Measurements from ENCODE around the gene PFDN2. TPM values are rescaled to one million over a fixed set of nuclear protein-coding genes. Genes with fewer than 3 reads are reported as not detected.

Gene PFDN2
- polyA plus RNA-seq, 1 of the 3 experiments (the other 2 are of a cell fraction), result 445 TPM

DNA sequence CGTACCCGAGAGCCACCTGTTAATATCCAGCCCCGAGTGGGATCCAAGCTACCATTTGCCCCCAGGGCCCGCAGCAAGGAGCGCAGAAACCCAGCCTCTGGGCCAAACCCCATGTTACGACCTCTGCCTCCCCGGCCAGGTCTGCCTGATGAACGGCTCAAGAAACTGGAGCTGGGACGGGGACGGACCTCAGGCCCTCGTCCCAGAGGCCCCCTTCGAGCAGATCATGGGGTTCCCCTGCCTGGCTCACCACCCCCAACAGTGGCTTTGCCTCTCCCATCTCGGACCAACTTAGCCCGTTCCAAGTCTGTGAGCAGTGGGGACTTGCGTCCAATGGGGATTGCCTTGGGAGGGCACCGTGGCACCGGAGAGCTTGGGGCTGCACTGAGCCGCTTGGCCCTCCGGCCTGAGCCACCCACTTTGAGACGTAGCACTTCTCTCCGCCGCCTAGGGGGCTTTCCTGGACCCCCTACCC, 42.9 kb upstream of the PFDN2 start:
- ChIA-PET CTCF (no interaction called here), POLR2A (interaction anchor here (0.6 kb wide), 1 partner anchor 65 kb away, joined by 3 read pairs; the partner anchor contains the start of gene TOMM40L)
- 97% methylated on average over 19 of the region's 22 CpGs for WGBS (ENCODE audit: low lambda C conversion rate)
- peaks cover 0 to 36% of the 10 kb centered on the region in 2 experiments; a peak in 2 of 4 replicates for H3K4me1 ChIP-seq (ENCODE audit: control insufficient read depth in 1 of 2, insufficient read depth in 2 of 2, low read depth in 1 of 2, low read length in 1 of 2)
- no peaks in the 10 kb centered on the region for H3K27me3 ChIP-seq (ENCODE audit: insufficient read depth)
- no peak overlapping the region for H3K9ac ChIP-seq
- H3K4me2 ChIP-seq, result peak overlapping the region; percentile 77
- no peaks in the 10 kb centered on the region for H3K9me2 ChIP-seq
- H3K79me2 ChIP-seq (ENCODE audit: insufficient read depth), result peaks cover 17% of the 10 kb centered on the region
- TF ChIP-seq MXI1 (IDR thresholded peaks at IDR 0.05; ENCODE audit: low read depth, low read length), result no peak
- TF ChIP-seq IRF3 (IDR thresholded peaks at IDR 0.05; ENCODE audit: low read depth, low read length), result no peak
- TF ChIP-seq, protein P1, sequence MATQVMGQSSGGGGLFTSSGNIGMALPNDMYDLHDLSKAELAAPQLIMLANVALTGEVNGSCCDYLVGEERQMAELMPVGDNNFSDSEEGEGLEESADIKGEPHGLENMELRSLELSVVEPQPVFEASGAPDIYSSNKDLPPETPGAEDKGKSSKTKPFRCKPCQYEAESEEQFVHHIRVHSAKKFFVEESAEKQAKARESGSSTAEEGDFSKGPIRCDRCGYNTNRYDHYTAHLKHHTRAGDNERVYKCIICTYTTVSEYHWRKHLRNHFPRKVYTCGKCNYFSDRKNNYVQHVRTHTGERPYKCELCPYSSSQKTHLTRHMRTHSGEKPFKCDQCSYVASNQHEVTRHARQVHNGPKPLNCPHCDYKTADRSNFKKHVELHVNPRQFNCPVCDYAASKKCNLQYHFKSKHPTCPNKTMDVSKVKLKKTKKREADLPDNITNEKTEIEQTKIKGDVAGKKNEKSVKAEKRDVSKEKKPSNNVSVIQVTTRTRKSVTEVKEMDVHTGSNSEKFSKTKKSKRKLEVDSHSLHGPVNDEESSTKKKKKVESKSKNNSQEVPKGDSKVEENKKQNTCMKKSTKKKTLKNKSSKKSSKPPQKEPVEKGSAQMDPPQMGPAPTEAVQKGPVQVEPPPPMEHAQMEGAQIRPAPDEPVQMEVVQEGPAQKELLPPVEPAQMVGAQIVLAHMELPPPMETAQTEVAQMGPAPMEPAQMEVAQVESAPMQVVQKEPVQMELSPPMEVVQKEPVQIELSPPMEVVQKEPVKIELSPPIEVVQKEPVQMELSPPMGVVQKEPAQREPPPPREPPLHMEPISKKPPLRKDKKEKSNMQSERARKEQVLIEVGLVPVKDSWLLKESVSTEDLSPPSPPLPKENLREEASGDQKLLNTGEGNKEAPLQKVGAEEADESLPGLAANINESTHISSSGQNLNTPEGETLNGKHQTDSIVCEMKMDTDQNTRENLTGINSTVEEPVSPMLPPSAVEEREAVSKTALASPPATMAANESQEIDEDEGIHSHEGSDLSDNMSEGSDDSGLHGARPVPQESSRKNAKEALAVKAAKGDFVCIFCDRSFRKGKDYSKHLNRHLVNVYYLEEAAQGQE (IDR thresholded peaks at IDR 0.05; ENCODE audit: low read depth, low read length), result no peak
- no peak for TF ChIP-seq PBX3 (IDR thresholded peaks at IDR 0.05)
- TF ChIP-seq, protein P2, sequence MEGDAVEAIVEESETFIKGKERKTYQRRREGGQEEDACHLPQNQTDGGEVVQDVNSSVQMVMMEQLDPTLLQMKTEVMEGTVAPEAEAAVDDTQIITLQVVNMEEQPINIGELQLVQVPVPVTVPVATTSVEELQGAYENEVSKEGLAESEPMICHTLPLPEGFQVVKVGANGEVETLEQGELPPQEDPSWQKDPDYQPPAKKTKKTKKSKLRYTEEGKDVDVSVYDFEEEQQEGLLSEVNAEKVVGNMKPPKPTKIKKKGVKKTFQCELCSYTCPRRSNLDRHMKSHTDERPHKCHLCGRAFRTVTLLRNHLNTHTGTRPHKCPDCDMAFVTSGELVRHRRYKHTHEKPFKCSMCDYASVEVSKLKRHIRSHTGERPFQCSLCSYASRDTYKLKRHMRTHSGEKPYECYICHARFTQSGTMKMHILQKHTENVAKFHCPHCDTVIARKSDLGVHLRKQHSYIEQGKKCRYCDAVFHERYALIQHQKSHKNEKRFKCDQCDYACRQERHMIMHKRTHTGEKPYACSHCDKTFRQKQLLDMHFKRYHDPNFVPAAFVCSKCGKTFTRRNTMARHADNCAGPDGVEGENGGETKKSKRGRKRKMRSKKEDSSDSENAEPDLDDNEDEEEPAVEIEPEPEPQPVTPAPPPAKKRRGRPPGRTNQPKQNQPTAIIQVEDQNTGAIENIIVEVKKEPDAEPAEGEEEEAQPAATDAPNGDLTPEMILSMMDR (IDR thresholded peaks at IDR 0.05), result no peak
- no peak for TF ChIP-seq YY1 (IDR thresholded peaks at IDR 0.05; ENCODE audit: low read depth)
- TF ChIP-seq RAD21 (IDR thresholded peaks at IDR 0.05; ENCODE audit: low read length), result no peak
- no peak for TF ChIP-seq CHD2 (IDR thresholded peaks at IDR 0.05; ENCODE audit: low read length, partially characterized antibody)
- no peak for TF ChIP-seq GATA2 (CRISPR knock-in tag; IDR thresholded peaks at IDR 0.05)
- TF ChIP-seq USF1 (IDR thresholded peaks at IDR 0.05; ENCODE audit: borderline replicate concordance, low read depth), result no peak
- TF ChIP-seq RXRA (IDR thresholded peaks at IDR 0.05; ENCODE audit: borderline replicate concordance, low read depth), result no peak
- TF ChIP-seq, protein P3, sequence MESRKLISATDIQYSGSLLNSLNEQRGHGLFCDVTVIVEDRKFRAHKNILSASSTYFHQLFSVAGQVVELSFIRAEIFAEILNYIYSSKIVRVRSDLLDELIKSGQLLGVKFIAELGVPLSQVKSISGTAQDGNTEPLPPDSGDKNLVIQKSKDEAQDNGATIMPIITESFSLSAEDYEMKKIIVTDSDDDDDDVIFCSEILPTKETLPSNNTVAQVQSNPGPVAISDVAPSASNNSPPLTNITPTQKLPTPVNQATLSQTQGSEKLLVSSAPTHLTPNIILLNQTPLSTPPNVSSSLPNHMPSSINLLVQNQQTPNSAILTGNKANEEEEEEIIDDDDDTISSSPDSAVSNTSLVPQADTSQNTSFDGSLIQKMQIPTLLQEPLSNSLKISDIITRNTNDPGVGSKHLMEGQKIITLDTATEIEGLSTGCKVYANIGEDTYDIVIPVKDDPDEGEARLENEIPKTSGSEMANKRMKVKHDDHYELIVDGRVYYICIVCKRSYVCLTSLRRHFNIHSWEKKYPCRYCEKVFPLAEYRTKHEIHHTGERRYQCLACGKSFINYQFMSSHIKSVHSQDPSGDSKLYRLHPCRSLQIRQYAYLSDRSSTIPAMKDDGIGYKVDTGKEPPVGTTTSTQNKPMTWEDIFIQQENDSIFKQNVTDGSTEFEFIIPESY (IDR thresholded peaks at IDR 0.05; ENCODE audit: borderline replicate concordance, low read depth), result no peak
- TF ChIP-seq TAF1 (IDR thresholded peaks at IDR 0.05; ENCODE audit: borderline replicate concordance, low read depth, low read length), result no peak
- no peak for TF ChIP-seq JUND (IDR thresholded peaks at IDR 0.05)
- no peak for TF ChIP-seq EP300 (IDR thresholded peaks at IDR 0.05; ENCODE audit: borderline replicate concordance in 1 of 2, low read depth in 1 of 2, low read length in 1 of 2)
- no peak for TF ChIP-seq EZH2phosphoT487 (IDR thresholded peaks at IDR 0.05; ENCODE audit: borderline replicate concordance, low read depth)
- no peak for TF ChIP-seq TEAD4 (IDR thresholded peaks at IDR 0.05; ENCODE audit: borderline replicate concordance, insufficient read depth)
- no peak for TF ChIP-seq GABPA (IDR thresholded peaks at IDR 0.05; ENCODE audit: low read depth)
- H4K20me1 ChIP-seq (ENCODE audit: insufficient read depth), result no peaks in the 10 kb centered on the region
- H3K9me3 ChIP-seq, result no peaks in the 10 kb centered on the region
- H3K27ac ChIP-seq (ENCODE audit: low read depth in 2 of 2, low read length in 1 of 2), result no peak overlapping the region; a peak in 1 of 4 replicates
- no peak overlapping the region for H2AFZ ChIP-seq (ENCODE audit: low read depth)
- peaks cover 21% of the 10 kb centered on the region for H3F3A ChIP-seq (replicated peaks; ENCODE audit: insufficient read depth)
- DNase-seq, result no peak
- peaks cover 15 to 64% of the 10 kb centered on the region in 2 experiments for H3K36me3 ChIP-seq (replicated peaks in 1 of 2; ENCODE audit: control insufficient read depth in 1 of 2, insufficient read depth in 2 of 2, low read length in 1 of 2)
- H3K4me3 ChIP-seq (ENCODE audit: low read depth in 2 of 2, low read length in 1 of 2), result peak overlapping the region; percentile 89 to 92; a peak in 3 of 4 replicates
